Brain microvascular endothelial cell (primary cell): ENCODE measurements around the gene TMEM91.

Experiments used
- DNase-seq: peaks from one replicate; pipeline ENCODE4 v3.0.0-alpha.2; 2020
- H3K27ac ChIP-seq: fragments of 250-450 bp; sonication (Bioruptor Pico); 2 replicates; pipeline ENCODE4 v1.5.1; 2020; ENCODE audit warnings: mild to moderate bottlenecking, moderate library complexity
- H3K27me3 ChIP-seq: fragments of 250-450 bp; sonication (Bioruptor Pico); replicated peaks from 2 replicates; pipeline ENCODE4 v1.5.1; 2020; ENCODE audit warnings: mild to moderate bottlenecking
- H3K36me3 ChIP-seq: fragments of 250-450 bp; sonication (Bioruptor Pico); replicated peaks from 2 replicates; pipeline ENCODE4 v1.5.1; 2020; ENCODE audit warnings: mild to moderate bottlenecking
- H3K4me3 ChIP-seq: 2 replicates; pipeline ENCODE4 v1.5.1; 2011; ENCODE audit warnings: low read depth, mild to moderate bottlenecking, control low read depth, low read length, moderate library complexity
- CTCF ChIP-seq: IDR thresholded peaks from 2 replicates; pipeline ENCODE4 v1.5.1; 2011; ENCODE audit warnings: low read depth, mild to moderate bottlenecking, moderate library complexity, low read length, control low read depth, inconsistent platforms; ENCODE audit errors: missing control alignments
- in situ Hi-C: cut with HindIII; loops from 2 replicates; pipeline ENCODE4 v1.10.0; 2017; ENCODE audit warnings: low sequenced_read_pairs, low pct_ligation_motif_present

Gene TMEM91

GRCh38 chr19:41395355-41395754, 19.0 kb downstream of the TMEM91 start:
- DNase-seq, result no peak
- Histone ChIP-seq H3K36me3 (peaks cover 12% of the 10 kb centered on the region), H3K27me3 (no peaks in the 10 kb centered on the region), H3K27ac (no peak overlapping the region), H3K4me3 (no peak overlapping the region)
- no peak for TF ChIP-seq CTCF
- in situ Hi-C loops, result no loop called here

GRCh38 chr19:41397086-41398049, 21.0 kb downstream of the TMEM91 start, which contains the start of the genes BCKDHA and EXOSC5:
BCKDHA (plus strand) TSS chr19:41397818; CDS start chr19:41397828, 10 bp downstream.
EXOSC5 (minus strand) TSS chr19:41397359; CDS start chr19:41397328, 31 bp downstream.
- DNase-seq, result peak; percentile 100
- Histone ChIP-seq H3K36me3 (no peaks in the 10 kb centered on the region), H3K27ac (peak within 1 kb of the TSS; percentile 96), H3K4me3 (peak within 1 kb of the TSS; percentile 84), H3K27me3 (no peaks in the 10 kb centered on the region)
- no peak for TF ChIP-seq CTCF
- in situ Hi-C loops, result no loop called here

GRCh38 chr19:41398050-41398418, 21.7 kb downstream of the TMEM91 start:
- H3K36me3 ChIP-seq, result no peaks in the 10 kb centered on the region
- no peak for DNase-seq
- H3K27me3 ChIP-seq, result no peaks in the 10 kb centered on the region
- peak overlapping the region; percentile 96 for H3K27ac ChIP-seq
- H3K4me3 ChIP-seq, result peak overlapping the region; percentile 73
- TF ChIP-seq CTCF, result no peak
- in situ Hi-C loops, result no loop called here

- TF ChIP-seq CTCF, result no peak
- no peaks in the 10 kb centered on the region for H3K36me3 ChIP-seq
- no peak overlapping the region for H3K27ac ChIP-seq
- H3K27me3 ChIP-seq, result no peaks in the 10 kb centered on the region
- in situ Hi-C loops, result no loop called here
- no peak for DNase-seq
- peak overlapping the region; percentile 73 for H3K4me3 ChIP-seq
Observed at GRCh38 chr19:41398598-41398997, 22.3 kb downstream of the TMEM91 start.

GRCh38 chr19:41399091-41399490, 22.8 kb downstream of the TMEM91 start:
- no peaks in the 10 kb centered on the region for H3K36me3 ChIP-seq
- DNase-seq, result no peak
- H3K4me3 ChIP-seq, result no peak overlapping the region
- no peak for TF ChIP-seq CTCF
- no peak overlapping the region for H3K27ac ChIP-seq
- in situ Hi-C loops, result no loop called here
- H3K27me3 ChIP-seq, result no peaks in the 10 kb centered on the region

GRCh38 chr19:41399525-41399924, 23.2 kb downstream of the TMEM91 start:
- no peak overlapping the region for H3K4me3 ChIP-seq
- in situ Hi-C loops, result no loop called here
- no peaks in the 10 kb centered on the region for H3K27me3 ChIP-seq
- no peak for DNase-seq
- TF ChIP-seq CTCF, result no peak
- H3K36me3 ChIP-seq, result no peaks in the 10 kb centered on the region
- H3K27ac ChIP-seq, result no peak overlapping the region
